GM19193 (cell line): ENCODE results near the gene PNMA8A.

ENCODE experiments used
- POLR2A ChIP-seq: IDR thresholded peaks from 4 replicates; pipeline ENCODE4 v1.6.1; 2011; ENCODE audit not compliant: insufficient read depth, insufficient read length; ENCODE audit errors: extremely low read depth

PNMA8A gene

GRCh38 chr19:46494941-46495785, 23.8 kb upstream of the PNMA8A start:
- TF ChIP-seq POLR2A: no peak

- no peak for TF ChIP-seq POLR2A
These were observed 23.0 kb upstream of the PNMA8A start for GRCh38 chr19:46494146-46494940.

- no peak for TF ChIP-seq POLR2A
These were observed 22.1 kb upstream of the PNMA8A start for GRCh38 chr19:46493236-46494145.

GRCh38 chr19:46492841-46493235, 21.5 kb upstream of the PNMA8A start:
- no peak for TF ChIP-seq POLR2A

- TF ChIP-seq POLR2A: no peak
These were observed 20.8 kb upstream of the PNMA8A start for GRCh38 chr19:46491975-46492682.

- no peak for TF ChIP-seq POLR2A
These were observed 19.4 kb upstream of the PNMA8A start for GRCh38 chr19:46490774-46491173.

- no peak for TF ChIP-seq POLR2A
These were observed 18.3 kb upstream of the PNMA8A start for GRCh38 chr19:46489445-46490272.

- TF ChIP-seq POLR2A: no peak
These were observed 17.2 kb upstream of the PNMA8A start for GRCh38 chr19:46488551-46488950.

GRCh38 chr19:46487802-46488445, 16.6 kb upstream of the PNMA8A start:
- no peak for TF ChIP-seq POLR2A

GRCh38 chr19:46487178-46487801, 15.9 kb upstream of the PNMA8A start:
- no peak for TF ChIP-seq POLR2A

- TF ChIP-seq POLR2A: no peak
These were observed 15.0 kb upstream of the PNMA8A start for GRCh38 chr19:46486358-46486757.

- no peak for TF ChIP-seq POLR2A
These were observed 13.3 kb upstream of the PNMA8A start for GRCh38 chr19:46484656-46485055.
